Smooth muscle cell (in vitro differentiated cells): ENCODE results near the gene TASOR2. TPM values are rescaled to one million over a fixed set of nuclear protein-coding genes. Genes with fewer than 3 reads are reported as not detected.
A peak's percentile ranks its signal among the peaks of the same experiment; 100 is the strongest.

ENCODE experiments used
- DNase-seq: peaks from one replicate; lab custom pipeline; 2025; ENCODE audit not compliant: unreplicated experiment; lab: John Stamatoyannopoulos, UW
- H2AFZ ChIP-seq: fragments of 200-600 bp; sonication (generic); 2 replicates; pipeline ENCODE4 v1.6.0; 2016; ENCODE audit warnings: antibody characterized with exemption, low read depth, mild to moderate bottlenecking
- H3F3A ChIP-seq: fragments of 200-600 bp; sonication (generic); 2 replicates; pipeline ENCODE4 v1.6.0; 2017; ENCODE audit warnings: antibody characterized with exemption, low read depth
- H3K27ac ChIP-seq: fragments of 200-600 bp; sonication (generic); 2 replicates; pipeline ENCODE4 v1.5.1; 2016; ENCODE audit warnings: low read depth, mild to moderate bottlenecking
- H3K27me3 ChIP-seq: fragments of 200-600 bp; sonication (generic); 2 replicates; pipeline ENCODE4 v1.6.1; 2016; ENCODE audit warnings: low read depth, mild to moderate bottlenecking
- H3K36me3 ChIP-seq: fragments of 200-600 bp; sonication (generic); 2 replicates; pipeline ENCODE4 v1.5.1; 2016; ENCODE audit warnings: low read depth
- H3K4me1 ChIP-seq: fragments of 200-600 bp; sonication (generic); 2 replicates; pipeline ENCODE4 v1.5.1; 2016; ENCODE audit warnings: low read depth
- H3K4me2 ChIP-seq: fragments of 200-600 bp; sonication (generic); 2 replicates; pipeline ENCODE4 v1.6.0; 2016; ENCODE audit warnings: mild to moderate bottlenecking
- H3K4me3 ChIP-seq: fragments of 200-600 bp; sonication (generic); 2 replicates; pipeline ENCODE4 v1.5.1; 2016; ENCODE audit warnings: mild to moderate bottlenecking
- H3K79me2 ChIP-seq: fragments of 200-600 bp; sonication (generic); 2 replicates; pipeline ENCODE4 v1.6.0; 2016; ENCODE audit warnings: low read depth, mild to moderate bottlenecking
- H3K9ac ChIP-seq: fragments of 200-600 bp; sonication (generic); 2 replicates; pipeline ENCODE4 v1.6.0; 2016; ENCODE audit warnings: low read depth
- H3K9me3 ChIP-seq: fragments of 200-600 bp; sonication (generic); replicated peaks from 2 replicates; pipeline ENCODE4 v1.5.1; 2016; ENCODE audit warnings: low read depth
- H4K20me1 ChIP-seq: fragments of 200-600 bp; sonication (generic); 2 replicates; pipeline ENCODE4 v1.6.0; 2016; ENCODE audit warnings: low read depth
- CTCF ChIP-seq: fragments of 200-600 bp; sonication (generic); IDR thresholded peaks from 2 replicates; pipeline ENCODE4 v1.5.1; 2017; ENCODE audit warnings: borderline replicate concordance, mild to moderate bottlenecking, antibody characterized with exemption; ENCODE audit not compliant: insufficient read depth, poor library complexity, severe bottlenecking
- WGBS: methylation state at CpG from one replicate; pipeline ENCODE4 v1.1.7; 2016; ENCODE audit warnings: low lambda C conversion rate; 5-methylcytosine and 5-hydroxymethylcytosine counted together
- polyA plus RNA-seq: library from polyadenylated mRNA; unstranded; fragments of >200 nt; fragmentation: Nextera tagmentation; extraction: Ambion mirVana; gene quantifications from 2 replicates; pipeline ENCODE4 v1.2.1, GENCODE V29; 2016
- total RNA-seq: library from RNA; depleted of rRNA; stranded (reverse); fragments of >200 nt; gene quantifications from 2 replicates; pipeline ENCODE4 v1.2.3, GENCODE V29; 2014

TASOR2 gene
- total RNA-seq (123 and 132 TPM in 2 replicates), polyA plus RNA-seq (15.4 and 24.3 TPM in 2 replicates)

GRCh38 chr10:5684318-5684970, at the start of gene TASOR2:
Gene TASOR2, plus strand, starts transcription at chr10:5684838. Its CDS starts 35,805 bp downstream, at chr10:5720643.
- peaks cover 42% of the 10 kb centered on the region for H4K20me1 ChIP-seq
- H3K27me3 ChIP-seq = no peaks in the 10 kb centered on the region
- WGBS = 2% methylated on average over 54 of the region's 54 CpGs
- no peaks in the 10 kb centered on the region for H3F3A ChIP-seq
- H3K4me3 ChIP-seq = peak within 1 kb of the TSS; percentile 87
- no peak for TF ChIP-seq CTCF
- peak; percentile 89 for DNase-seq
- peak within 1 kb of the TSS; percentile 94 for H3K4me2 ChIP-seq
- H3K36me3 ChIP-seq = no peaks in the 10 kb centered on the region
- H3K4me1 ChIP-seq = peaks cover 14% of the 10 kb centered on the region
- no peaks in the 10 kb centered on the region for H3K9me3 ChIP-seq
- H3K9ac ChIP-seq = peak within 1 kb of the TSS; percentile 75
- H3K79me2 ChIP-seq = peaks cover 45% of the 10 kb centered on the region
- peak within 1 kb of the TSS; percentile 83 for H3K27ac ChIP-seq
- peak within 1 kb of the TSS; percentile 77 for H2AFZ ChIP-seq

GRCh38 chr10:5634918-5635317, 49.7 kb upstream of the TASOR2 start:
- H4K20me1 ChIP-seq = no peaks in the 10 kb centered on the region
- no peaks in the 10 kb centered on the region for H3K9me3 ChIP-seq
- no peak overlapping the region for H3K4me3 ChIP-seq
- H3K79me2 ChIP-seq = no peaks in the 10 kb centered on the region
- no peak for DNase-seq
- WGBS = 99% methylated on average over 7 of the region's 7 CpGs
- H2AFZ ChIP-seq = no peak overlapping the region
- H3K36me3 ChIP-seq = no peaks in the 10 kb centered on the region
- peaks cover 3% of the 10 kb centered on the region for H3K4me1 ChIP-seq
- H3K4me2 ChIP-seq = peak overlapping the region; percentile 60
- TF ChIP-seq CTCF = no peak
- peak overlapping the region; percentile 81 for H3K27ac ChIP-seq
- peaks cover 5% of the 10 kb centered on the region for H3F3A ChIP-seq
- no peak overlapping the region for H3K9ac ChIP-seq
- no peaks in the 10 kb centered on the region for H3K27me3 ChIP-seq

- no peak overlapping the region for H3K4me3 ChIP-seq
- TF ChIP-seq CTCF = no peak
- no peak overlapping the region for H2AFZ ChIP-seq
- no peak overlapping the region for H3K27ac ChIP-seq
- no peaks in the 10 kb centered on the region for H3K36me3 ChIP-seq
- peaks cover 4% of the 10 kb centered on the region for H3F3A ChIP-seq
- H3K9ac ChIP-seq = no peak overlapping the region
- 97% methylated on average over 10 of the region's 10 CpGs for WGBS
- no peak for DNase-seq
- no peaks in the 10 kb centered on the region for H3K27me3 ChIP-seq
- no peak overlapping the region for H3K4me2 ChIP-seq
- H3K4me1 ChIP-seq = peaks cover 3% of the 10 kb centered on the region
- no peaks in the 10 kb centered on the region for H3K79me2 ChIP-seq
- H4K20me1 ChIP-seq = no peaks in the 10 kb centered on the region
- no peaks in the 10 kb centered on the region for H3K9me3 ChIP-seq
Observed at GRCh38 chr10:5638494-5638893, 46.1 kb upstream of the TASOR2 start.

- TF ChIP-seq CTCF = no peak
- H3K27ac ChIP-seq = no peak overlapping the region
- H3K9ac ChIP-seq = no peak overlapping the region
- no peaks in the 10 kb centered on the region for H3K79me2 ChIP-seq
- DNase-seq = no peak
- H3K4me3 ChIP-seq = no peak overlapping the region
- H3K36me3 ChIP-seq = no peaks in the 10 kb centered on the region
- WGBS = 94% methylated on average over 17 of the region's 17 CpGs
- no peaks in the 10 kb centered on the region for H4K20me1 ChIP-seq
- H3K4me1 ChIP-seq = peaks cover 3% of the 10 kb centered on the region
- H3K9me3 ChIP-seq = no peaks in the 10 kb centered on the region
- peaks cover 10% of the 10 kb centered on the region for H3F3A ChIP-seq
- no peak overlapping the region for H3K4me2 ChIP-seq
- H3K27me3 ChIP-seq = no peaks in the 10 kb centered on the region
- no peak overlapping the region for H2AFZ ChIP-seq
Observed at GRCh38 chr10:5639066-5639465, 45.6 kb upstream of the TASOR2 start.
